Gastroesophageal sphincter (tissue), 4 donors: ENCODE measurements around the gene NEDD4. TPM values are rescaled to one million over a fixed set of nuclear protein-coding genes. Genes with fewer than 3 reads are reported as not detected.
"Not testable (repeated sequence)": the region's sequence is repeated elsewhere in the genome, so short reads cannot be mapped to it uniquely, and the experiment has no call there.

Experiments
- ATAC-seq: fragments of 150-250 bp; one replicate; pipeline ENCODE4 v1.9.1; 2016; ENCODE audit warnings: mild to moderate bottlenecking, moderate library complexity
- H3K27ac ChIP-seq, 4 donors: fragments of 200-600 bp; sonication (generic) in 3 of 4; 1 replicate in 3 of 4; 2 replicates in 1 of 4; pipeline ENCODE4 v1.5.1; 2016 to 2019
- H3K27me3 ChIP-seq: fragments of 200-600 bp; sonication (generic); one replicate; pipeline ENCODE4 v1.5.1; 2019
- H3K36me3 ChIP-seq, 2 donors: fragments of 200-600 bp; sonication (generic); one replicate each; pipeline ENCODE4 v1.5.1; 2019; ENCODE audit warnings: control low read depth in 1 of 2
- H3K4me1 ChIP-seq, 3 donors: fragments of 200-600 bp; sonication (generic); 1 replicate in 2 of 3; 2 replicates in 1 of 3; pipeline ENCODE4 v1.5.1; 2016 to 2019; ENCODE audit warnings: control low read depth in 2 of 3
- H3K4me3 ChIP-seq, 2 donors: fragments of 200-600 bp; sonication (generic); one replicate each; pipeline ENCODE4 v1.5.1; 2019; ENCODE audit warnings: mild to moderate bottlenecking in 1 of 2, moderate library complexity in 1 of 2
- H3K9me3 ChIP-seq, 3 donors: fragments of 200-600 bp; sonication (generic); one replicate each; pipeline ENCODE4 v1.5.1; 2017 to 2019; ENCODE audit warnings: control low read depth in 2 of 3
- CTCF ChIP-seq, 4 experiments: fragments of 200-600 bp in 2 of 4; fragments of 450-650 bp in 2 of 4; sonication (generic) in 1 of 4; IDR thresholded peaks; one replicate each; pipeline ENCODE4 v1.5.1; 2017 to 2019; ENCODE audit warnings: antibody characterized with exemption in 4 of 4, mild to moderate bottlenecking in 2 of 4, moderate library complexity in 2 of 4
- EP300 ChIP-seq: sonication (generic); formaldehyde crosslinking; IDR thresholded peaks from one replicate; pipeline ENCODE4 v1.6.1; 2017; ENCODE audit warnings: antibody characterized with exemption, mild to moderate bottlenecking
- POLR2A ChIP-seq, 2 donors: fragments of 450-650 bp; IDR thresholded peaks; one replicate each; pipeline ENCODE4 v1.6.1; 2017; ENCODE audit warnings: antibody characterized with exemption in 2 of 2, mild to moderate bottlenecking in 2 of 2, moderate library complexity in 1 of 2
- POLR2AphosphoS5 ChIP-seq: sonication (generic); formaldehyde crosslinking; IDR thresholded peaks from one replicate; pipeline ENCODE4 v1.6.1; 2017; ENCODE audit warnings: antibody characterized with exemption
- WGBS, 2 donors: methylation state at CpG; one replicate each; pipeline ENCODE4 v1.1.5; 2018; ENCODE audit warnings: low coverage in 1 of 2; 5-methylcytosine and 5-hydroxymethylcytosine counted together
- total RNA-seq, 4 donors: library from RNA; depleted of rRNA; stranded (reverse); fragments of >200 nt; gene quantifications; one replicate each; pipeline ENCODE4 v1.1.0, GENCODE V29; 2016

The NEDD4 gene
- total RNA-seq, 4 donors from 2014 or later = 26.8 to 43.9 (median 40.0) TPM

GRCh38 chr15:56031836-56032235 lies 38.4 kb upstream of the NEDD4 start:
- 55 to 85% methylated on average over 2 to 5 of the region's 6 CpGs for WGBS, 2 donors
- H3K36me3 ChIP-seq = no peaks in the 10 kb centered on the region
- no peaks in the 10 kb centered on the region for H3K9me3 ChIP-seq
- no peaks in the 10 kb centered on the region for H3K27me3 ChIP-seq
- TF ChIP-seq POLR2AphosphoS5 (no peak), EP300 (no peak), CTCF (IDR thresholded peaks at IDR 0.05) (no peak), POLR2A (IDR thresholded peaks at IDR 0.05) (no peak)
- ATAC-seq = no peak
- H3K27ac ChIP-seq = no peak overlapping the region
- H3K4me1 ChIP-seq = no peaks in the 10 kb centered on the region
- H3K4me3 ChIP-seq = no peak overlapping the region

- 73 to 77% methylated on average over 4 of the region's 4 CpGs for WGBS, 2 donors
- no peak overlapping the region for H3K4me3 ChIP-seq
- H3K27me3 ChIP-seq = no peaks in the 10 kb centered on the region
These were observed 38.0 kb upstream of the NEDD4 start for GRCh38 chr15:56031402-56031801.

DNA sequence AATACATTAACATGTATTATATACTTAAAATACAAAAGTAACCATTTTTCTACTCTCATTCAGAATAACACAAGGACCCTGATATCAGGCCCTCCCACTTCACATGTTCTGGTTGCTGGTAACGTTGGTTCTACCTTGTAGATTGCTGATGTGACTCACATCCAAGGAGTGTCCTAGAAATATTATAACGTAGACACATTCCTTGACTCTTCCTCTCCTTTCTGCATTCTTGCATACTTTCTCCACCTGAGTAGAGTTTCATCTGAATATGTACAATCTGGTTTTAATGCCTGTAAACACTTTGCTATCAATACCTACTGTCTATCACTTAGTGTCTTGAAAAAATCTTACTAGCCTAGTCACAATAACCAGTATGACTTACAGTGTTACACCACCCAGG lies 35.0 kb upstream of the NEDD4 start:
- Histone ChIP-seq H3K9me3 (no peaks in the 10 kb centered on the region), H3K36me3 (no peaks in the 10 kb centered on the region), H3K4me1 (no peaks in the 10 kb centered on the region), H3K27ac (no peak overlapping the region), H3K27me3 (no peaks in the 10 kb centered on the region), H3K4me3 (no peak overlapping the region)
- WGBS, 2 donors = 81 to 83% methylated on average over 1 to 2 of the region's 2 CpGs
- no peak for ATAC-seq
- TF ChIP-seq EP300 (no peak), POLR2AphosphoS5 (no peak), POLR2A (IDR thresholded peaks at IDR 0.05) (no peak), CTCF (IDR thresholded peaks at IDR 0.05) (no peak)

More at GRCh38 chr15:56031402-56031801, 38.0 kb upstream of the NEDD4 start:
- ATAC-seq = no peak
- Histone ChIP-seq H3K9me3 (no peaks in the 10 kb centered on the region), H3K4me1 (no peaks in the 10 kb centered on the region), H3K36me3 (no peaks in the 10 kb centered on the region), H3K27ac (no peak overlapping the region)
- TF ChIP-seq POLR2AphosphoS5 = no peak
- no peak for TF ChIP-seq POLR2A (IDR thresholded peaks at IDR 0.05)
- no peak for TF ChIP-seq CTCF (IDR thresholded peaks at IDR 0.05)
- TF ChIP-seq EP300 = no peak

- H3K27ac ChIP-seq, H3K36me3 ChIP-seq, H3K9me3 ChIP-seq, H3K4me3 ChIP-seq, ATAC-seq, H3K27me3 ChIP-seq, H3K4me1 ChIP-seq: not testable (repeated sequence)
- 71 to 83% methylated on average over 1 to 7 of the region's 7 CpGs for WGBS, 2 donors
These were observed 29.7 kb upstream of the NEDD4 start for GRCh38 chr15:56023160-56023559.

DNA sequence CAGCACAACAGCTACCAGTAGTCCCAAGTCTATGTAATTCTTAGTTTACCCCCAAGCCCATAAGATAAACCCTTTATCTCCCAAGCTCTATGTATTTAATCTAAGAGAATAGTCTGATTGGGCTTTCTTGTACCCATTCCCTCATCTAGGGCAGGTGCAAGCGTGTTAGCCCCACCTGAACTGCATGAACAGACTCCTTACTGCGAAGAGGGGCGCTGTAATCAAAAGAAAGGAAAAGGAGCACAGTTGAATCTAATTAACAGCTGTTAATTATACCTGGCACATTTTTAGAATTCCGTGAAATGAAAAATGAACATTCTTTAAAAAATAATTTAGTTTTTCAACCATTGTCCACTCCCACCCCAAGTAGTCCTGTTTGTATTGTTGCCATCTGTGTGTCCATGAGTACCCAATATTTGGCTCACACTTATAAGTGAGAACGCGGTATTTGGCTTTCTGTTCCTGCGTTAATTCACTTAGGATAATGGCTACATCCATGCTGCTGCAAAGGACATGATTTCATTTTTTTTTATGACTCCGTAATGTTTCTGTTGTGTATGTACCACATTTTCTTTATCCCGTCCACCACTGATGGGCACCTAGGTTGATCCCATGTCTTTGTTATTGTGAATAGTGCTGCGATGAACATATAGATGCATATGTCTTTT lies 26.5 kb upstream of the NEDD4 start:
- TF ChIP-seq EP300 (no peak), POLR2AphosphoS5 (no peak)
- no peak for ATAC-seq
- 93% methylated on average over 9 to 10 of the region's 10 CpGs for WGBS, 2 donors

GRCh38 chr15:56019060-56019793 lies 25.8 kb upstream of the NEDD4 start:
- ATAC-seq = no peak
- Histone ChIP-seq H3K36me3 (no peaks in the 10 kb centered on the region), H3K4me1 (no peaks in the 10 kb centered on the region), H3K27me3 (no peaks in the 10 kb centered on the region), H3K9me3 (peaks cover 0 to 7% (median 0%) of the 10 kb centered on the region in 3 donors), H3K4me3 (no peak overlapping the region), H3K27ac (no peak overlapping the region)
- TF ChIP-seq POLR2A (IDR thresholded peaks at IDR 0.05) (no peak), POLR2AphosphoS5 (no peak), EP300 (no peak), CTCF (IDR thresholded peaks at IDR 0.05) (no peak)
- 77 to 93% methylated on average over 11 of the region's 11 CpGs for whole genome bisulfite sequencing, 2 donors

More for the DNA sequence above, 26.5 kb upstream of the NEDD4 start:
- no peak overlapping the region for H3K27ac ChIP-seq
- no peaks in the 10 kb centered on the region for H3K36me3 ChIP-seq
- H3K27me3 ChIP-seq = no peaks in the 10 kb centered on the region
- H3K4me3 ChIP-seq = no peak overlapping the region
- H3K4me1 ChIP-seq = no peaks in the 10 kb centered on the region
- H3K9me3 ChIP-seq = no peaks in the 10 kb centered on the region
